ENCODE results near the gene WDFY4. TPM values are rescaled to one million over a fixed set of nuclear protein-coding genes. Genes with fewer than 3 reads are reported as not detected.

WDFY4 gene
- total RNA-seq, 1 experiment from 2014 or later = not detected

DNA sequence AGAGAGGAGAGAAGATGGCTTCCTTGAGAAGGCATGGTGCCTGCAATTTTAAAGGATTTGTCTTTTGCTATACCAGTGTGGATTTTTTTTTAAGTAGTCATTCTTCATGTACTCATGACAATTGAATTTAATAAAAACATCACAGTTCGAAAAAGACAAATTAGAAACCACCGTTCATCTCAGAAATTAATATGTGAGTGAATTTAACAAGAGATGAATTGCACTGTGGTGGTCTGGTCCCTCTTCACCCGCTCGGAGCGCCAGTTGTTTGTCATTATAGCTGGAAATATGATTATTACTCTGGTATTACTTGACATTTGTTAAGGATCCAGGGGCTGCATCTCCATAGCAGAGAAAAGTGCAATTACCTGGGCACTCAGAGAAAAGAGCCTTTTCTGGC lies 163.0 kb downstream of the WDFY4 start:
- no peak overlapping the region for H3K4ac ChIP-seq (ENCODE audit: low read depth, low read length)
- no peak overlapping the region for H4K91ac ChIP-seq (ENCODE audit: insufficient read length, low read depth, low read length)
- H3K4me1 ChIP-seq (ENCODE audit: insufficient read depth, low read length) = no peaks in the 10 kb centered on the region
- no peak overlapping the region for H4K8ac ChIP-seq (replicated peaks; ENCODE audit: insufficient read length, low read depth, low read length)
- no CpG with 5 or more reads among the region's 5 CpGs for WGBS (ENCODE audit: extremely low coverage, insufficient read length, low lambda C conversion rate)
- H2BK5ac ChIP-seq (ENCODE audit: insufficient read length, low read length) = no peak overlapping the region
- no peaks in the 10 kb centered on the region for H3K9me3 Mint-ChIP-seq
- no peak overlapping the region for H3K23ac ChIP-seq (ENCODE audit: insufficient read length, low read depth, low read length)
- TF ChIP-seq, protein P1, sequence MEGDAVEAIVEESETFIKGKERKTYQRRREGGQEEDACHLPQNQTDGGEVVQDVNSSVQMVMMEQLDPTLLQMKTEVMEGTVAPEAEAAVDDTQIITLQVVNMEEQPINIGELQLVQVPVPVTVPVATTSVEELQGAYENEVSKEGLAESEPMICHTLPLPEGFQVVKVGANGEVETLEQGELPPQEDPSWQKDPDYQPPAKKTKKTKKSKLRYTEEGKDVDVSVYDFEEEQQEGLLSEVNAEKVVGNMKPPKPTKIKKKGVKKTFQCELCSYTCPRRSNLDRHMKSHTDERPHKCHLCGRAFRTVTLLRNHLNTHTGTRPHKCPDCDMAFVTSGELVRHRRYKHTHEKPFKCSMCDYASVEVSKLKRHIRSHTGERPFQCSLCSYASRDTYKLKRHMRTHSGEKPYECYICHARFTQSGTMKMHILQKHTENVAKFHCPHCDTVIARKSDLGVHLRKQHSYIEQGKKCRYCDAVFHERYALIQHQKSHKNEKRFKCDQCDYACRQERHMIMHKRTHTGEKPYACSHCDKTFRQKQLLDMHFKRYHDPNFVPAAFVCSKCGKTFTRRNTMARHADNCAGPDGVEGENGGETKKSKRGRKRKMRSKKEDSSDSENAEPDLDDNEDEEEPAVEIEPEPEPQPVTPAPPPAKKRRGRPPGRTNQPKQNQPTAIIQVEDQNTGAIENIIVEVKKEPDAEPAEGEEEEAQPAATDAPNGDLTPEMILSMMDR (conservative IDR thresholded peaks at IDR 0.05) = no peak
- no peaks in the 10 kb centered on the region for H3K79me2 ChIP-seq (ENCODE audit: insufficient read depth, low read length)
- no peak overlapping the region for H4K5ac ChIP-seq (ENCODE audit: insufficient read length, low read depth, low read length)
- no peak overlapping the region for H2BK15ac ChIP-seq (ENCODE audit: low read depth, low read length)
- no peak overlapping the region for H3K4me3 Mint-ChIP-seq
- no peak overlapping the region for H2AK5ac ChIP-seq (ENCODE audit: insufficient read length, low read length)
- H2BK12ac ChIP-seq (ENCODE audit: insufficient read length, low read depth, low read length) = no peak overlapping the region
- no peak overlapping the region for H3K4me2 ChIP-seq (ENCODE audit: insufficient read depth, insufficient read length, low read length)
- no peak overlapping the region for H3K27ac Mint-ChIP-seq
- no peaks in the 10 kb centered on the region for H3K9me3 ChIP-seq (ENCODE audit: control insufficient read depth, low read depth, low read length)
- H3K79me1 ChIP-seq (ENCODE audit: insufficient read depth, low read depth, low read length, poor library complexity, severe bottlenecking) = no peaks in the 10 kb centered on the region
- DNase-seq = no peak
- H4K20me1 ChIP-seq (ENCODE audit: control insufficient read depth, insufficient read depth, insufficient read length) = no peaks in the 10 kb centered on the region
- no peaks in the 10 kb centered on the region for H3K23me2 ChIP-seq (ENCODE audit: insufficient read length, low read depth, low read length, poor library complexity, severe bottlenecking)
- H3K18ac ChIP-seq (ENCODE audit: insufficient read length, low read depth, low read length) = no peak overlapping the region
- H3K27me3 ChIP-seq (ENCODE audit: insufficient read depth, low read length) = no peaks in the 10 kb centered on the region
- no peak overlapping the region for H2BK120ac ChIP-seq (ENCODE audit: low read depth, low read length, poor library complexity, severe bottlenecking)
- H3K27me3 Mint-ChIP-seq (ENCODE audit: low read depth) = peaks cover 2% of the 10 kb centered on the region
- H3K27ac ChIP-seq (ENCODE audit: insufficient read length, low read depth, low read length) = no peak overlapping the region
- H3K56ac ChIP-seq (ENCODE audit: insufficient read length, low read depth, low read length) = no peak overlapping the region
- no peak overlapping the region for H3T11ph ChIP-seq (ENCODE audit: low read length)
- H2BK20ac ChIP-seq (ENCODE audit: low read depth, low read length, poor library complexity, severe bottlenecking) = no peak overlapping the region
- H2AFZ ChIP-seq (ENCODE audit: low read length) = no peak overlapping the region
- peaks cover 0 to 3% of the 10 kb centered on the region in 2 experiments; a peak in 1 of 4 replicates for H3K4me1 Mint-ChIP-seq
- no peak overlapping the region for H3K9ac ChIP-seq (ENCODE audit: extremely low read depth, insufficient read length, low read length)
- H3K14ac ChIP-seq (ENCODE audit: insufficient read depth, low read length) = no peak overlapping the region
- H3K36me3 Mint-ChIP-seq (ENCODE audit: insufficient read depth in 1 of 3, low read depth in 3 of 3) = no peaks in the 10 kb centered on the region

Measured in H9 (cell line).